ENCODE results near the gene CPNE1. TPM values are rescaled to one million over a fixed set of nuclear protein-coding genes. Genes with fewer than 3 reads are reported as not detected.
A peak's percentile ranks its signal among the peaks of the same experiment; 100 is the strongest.

Gene CPNE1
- total RNA-seq, 1 experiment from 2014 or later, result 155 TPM

GRCh38 chr20:35663516-35664465 is 909 bp downstream of the CPNE1 start:
- Histone ChIP-seq H3K4me1 (ENCODE audit: insufficient read depth, low read length) (no peaks in the 10 kb centered on the region; the same call in 1 of the 2 replicates), H3K4ac (ENCODE audit: low read depth, low read length) (peak overlapping the region; percentile 4; the same call in 1 of the 2 replicates), H3K56ac (ENCODE audit: insufficient read length, low read depth, low read length) (peak overlapping the region; percentile 53), H2BK12ac (ENCODE audit: insufficient read length, low read depth, low read length) (no peak overlapping the region), H3K79me1 (ENCODE audit: insufficient read depth, low read depth, low read length, poor library complexity, severe bottlenecking) (no peaks in the 10 kb centered on the region), H3T11ph (ENCODE audit: low read length) (no peak overlapping the region), H4K5ac (ENCODE audit: insufficient read length, low read depth, low read length) (peak overlapping the region; percentile 77), H3K18ac (ENCODE audit: insufficient read length, low read depth, low read length) (peak overlapping the region; percentile 96), H3K79me2 (ENCODE audit: insufficient read depth, low read length) (peaks cover 51% of the 10 kb centered on the region), H3K4me2 (ENCODE audit: insufficient read depth, insufficient read length, low read length) (peak overlapping the region; percentile 88), H2BK20ac (ENCODE audit: low read depth, low read length, poor library complexity, severe bottlenecking) (no peak overlapping the region), H3K9me3 (ENCODE audit: control insufficient read depth, low read depth, low read length) (no peaks in the 10 kb centered on the region), H2AFZ (ENCODE audit: low read length) (no peak overlapping the region), H4K20me1 (ENCODE audit: control insufficient read depth, insufficient read depth, insufficient read length) (no peaks in the 10 kb centered on the region), H3K14ac (ENCODE audit: insufficient read depth, low read length) (peak overlapping the region; percentile 98), H3K27ac (ENCODE audit: insufficient read length, low read depth, low read length) (peak overlapping the region; percentile 34), H4K91ac (ENCODE audit: insufficient read length, low read depth, low read length) (peak overlapping the region; percentile 21), H3K27me3 (ENCODE audit: insufficient read depth, low read length) (no peaks in the 10 kb centered on the region), H3K9ac (ENCODE audit: extremely low read depth, insufficient read length, low read length) (peak overlapping the region; percentile 98), H2BK120ac (ENCODE audit: low read depth, low read length, poor library complexity, severe bottlenecking) (no peak overlapping the region), H3K23me2 (ENCODE audit: insufficient read length, low read depth, low read length, poor library complexity, severe bottlenecking) (peaks cover 9% of the 10 kb centered on the region), H4K8ac (replicated peaks; ENCODE audit: insufficient read length, low read depth, low read length) (no peak overlapping the region), H3K23ac (ENCODE audit: insufficient read length, low read depth, low read length) (no peak overlapping the region), H2AK5ac (ENCODE audit: insufficient read length, low read length) (no peak overlapping the region), H2BK15ac (ENCODE audit: low read depth, low read length) (no peak overlapping the region), H2BK5ac (ENCODE audit: insufficient read length, low read length) (peak overlapping the region; percentile 37)
- Mint-ChIP-seq H3K27me3 (ENCODE audit: low read depth) (no peaks in the 10 kb centered on the region), H3K4me1 (peaks cover 40 to 43% of the 10 kb centered on the region in 2 experiments), H3K9me3 (no peaks in the 10 kb centered on the region; a peak in 2 of 5 replicates), H3K4me3 (peak overlapping the region; percentile 96 to 99), H3K36me3 (ENCODE audit: insufficient read depth in 1 of 3, low read depth in 3 of 3) (peaks cover 6 to 9% (median 9%) of the 10 kb centered on the region in 3 experiments; a peak in 6 of 7 replicates), H3K27ac (peak overlapping the region; percentile 99 to 100 (median 99))
- no peak for TF ChIP-seq CTCF (conservative IDR thresholded peaks at IDR 0.05)
- WGBS (ENCODE audit: extremely low coverage, insufficient read length, low lambda C conversion rate), result no CpG with 5 or more reads among the region's 28 CpGs
- peak; percentile 52 for DNase-seq

All from H9 (cell line).